HG03558 (cell line): ENCODE results near the gene MTUS2.

ENCODE experiments used
- ATAC-seq: cut with Tn5 transposase; IDR thresholded peaks from one replicate; pipeline ENCODE4 v1.9.1; 2021; ENCODE audit warnings: moderate number of reproducible peaks; ENCODE audit not compliant: unreplicated experiment; ENCODE audit errors: extremely low read depth

MTUS2 gene

GRCh38 chr13:28820099-28821051, at the start of gene MTUS2:
Gene MTUS2 (plus strand): TSS chr13:28820339.
- no peak for ATAC-seq

- ATAC-seq, result no peak
These were observed 41.6 kb upstream of the MTUS2 start for GRCh38 chr13:28778308-28779215.

GRCh38 chr13:28792992-28793391, 27.1 kb upstream of the MTUS2 start:
- no peak for ATAC-seq

GRCh38 chr13:28794396-28794795, 25.7 kb upstream of the MTUS2 start:
- no peak for ATAC-seq

- ATAC-seq, result no peak
These were observed 23.2 kb upstream of the MTUS2 start for GRCh38 chr13:28796938-28797257.

GRCh38 chr13:28805193-28805819, 14.8 kb upstream of the MTUS2 start:
- no peak for ATAC-seq

- no peak for ATAC-seq
These were observed 2.9 kb upstream of the MTUS2 start for GRCh38 chr13:28817204-28817603.

GRCh38 chr13:28819046-28819730, 951 bp upstream of the MTUS2 start:
- no peak for ATAC-seq

GRCh38 chr13:28819735-28820098, 422 bp upstream of the MTUS2 start:
- no peak for ATAC-seq

GRCh38 chr13:28822151-28822550, 2.0 kb downstream of the MTUS2 start:
- ATAC-seq, result no peak

GRCh38 chr13:28822801-28823200, 2.7 kb downstream of the MTUS2 start:
- ATAC-seq, result no peak

GRCh38 chr13:28825379-28825778, 5.2 kb downstream of the MTUS2 start:
- no peak for ATAC-seq

GRCh38 chr13:28826368-28826767, 6.2 kb downstream of the MTUS2 start:
- ATAC-seq, result no peak

- no peak for ATAC-seq
These were observed 10.4 kb downstream of the MTUS2 start for GRCh38 chr13:28830580-28830979.

GRCh38 chr13:28831117-28831516, 11.0 kb downstream of the MTUS2 start:
- no peak for ATAC-seq

- no peak for ATAC-seq
These were observed 17.0 kb downstream of the MTUS2 start for GRCh38 chr13:28837111-28837510.

GRCh38 chr13:28843639-28844038, 23.5 kb downstream of the MTUS2 start:
- ATAC-seq, result no peak

- ATAC-seq, result no peak
These were observed 29.3 kb downstream of the MTUS2 start for GRCh38 chr13:28849441-28849840.

GRCh38 chr13:28850226-28850625, 30.1 kb downstream of the MTUS2 start:
- ATAC-seq, result no peak

GRCh38 chr13:28851422-28851821, 31.3 kb downstream of the MTUS2 start:
- no peak for ATAC-seq
